Nephron (organoid): ENCODE results near the gene TSPAN7.

ENCODE experiments used
- H3K27ac Mint-ChIP-seq, 3 experiments: 2 replicates each; pipeline ENCODE4 v1.8.0; 2020; ENCODE audit warnings: mixed read lengths in 3 of 3, mild to moderate bottlenecking in 2 of 3, moderate library complexity in 1 of 3
- H3K27me3 Mint-ChIP-seq: 2 replicates; pipeline ENCODE4 v1.8.0; 2021; ENCODE audit warnings: low read depth, mild to moderate bottlenecking, moderate library complexity, mixed read lengths
- H3K36me3 Mint-ChIP-seq: 2 replicates; pipeline ENCODE4 v1.8.0; 2020; ENCODE audit warnings: low read depth, mixed read lengths
- H3K4me1 Mint-ChIP-seq: 2 replicates; pipeline ENCODE4 v1.8.0; 2020; ENCODE audit warnings: mixed read lengths
- H3K4me3 Mint-ChIP-seq, 3 experiments: 2 replicates each; pipeline ENCODE4 v1.8.0; 2020; ENCODE audit warnings: mild to moderate bottlenecking in 3 of 3, mixed read lengths in 3 of 3, moderate library complexity in 2 of 3
- H3K9me3 Mint-ChIP-seq: 2 replicates; pipeline ENCODE4 v1.8.0; 2020; ENCODE audit warnings: mixed read lengths
- CTCF ChIP-seq, 3 experiments: fragments of 200-600 bp; sonication (generic); IDR thresholded peaks; one replicate each; pipeline ENCODE4 v1.5.0; 2021; ENCODE audit warnings: antibody characterized with exemption in 3 of 3; ENCODE audit not compliant: unreplicated experiment in 3 of 3

TSPAN7 gene

GRCh38 chrX:38678821-38679220, 117.5 kb downstream of the TSPAN7 start:
- Mint-ChIP-seq H3K27me3 (no peaks in the 10 kb centered on the region), H3K4me1 (peaks cover 12% of the 10 kb centered on the region), H3K36me3 (no peaks in the 10 kb centered on the region), H3K4me3 (no peak overlapping the region), H3K27ac (no peak overlapping the region), H3K9me3 (no peaks in the 10 kb centered on the region)
- TF ChIP-seq CTCF (IDR thresholded peaks at IDR 0.05; ENCODE audit: unreplicated experiment in 3 of 3) = no peak

GRCh38 chrX:38679695-38680094, 118.4 kb downstream of the TSPAN7 start:
- Mint-ChIP-seq H3K4me1 (peaks cover 12% of the 10 kb centered on the region), H3K4me3 (no peak overlapping the region), H3K9me3 (no peaks in the 10 kb centered on the region), H3K27me3 (no peaks in the 10 kb centered on the region), H3K27ac (peak overlapping the region in 1 of 3 experiments; percentile 55), H3K36me3 (no peaks in the 10 kb centered on the region)
- TF ChIP-seq CTCF (IDR thresholded peaks at IDR 0.05; ENCODE audit: unreplicated experiment in 3 of 3) = no peak

GRCh38 chrX:38682095-38682494, 120.8 kb downstream of the TSPAN7 start:
- no peaks in the 10 kb centered on the region for H3K27me3 Mint-ChIP-seq
- H3K27ac Mint-ChIP-seq = peak overlapping the region; percentile 65 to 89 (median 77)
- TF ChIP-seq CTCF (IDR thresholded peaks at IDR 0.05; ENCODE audit: unreplicated experiment in 3 of 3) = no peak
- peaks cover 5% of the 10 kb centered on the region for H3K4me1 Mint-ChIP-seq
- H3K4me3 Mint-ChIP-seq = no peak overlapping the region
- no peaks in the 10 kb centered on the region for H3K9me3 Mint-ChIP-seq
- no peaks in the 10 kb centered on the region for H3K36me3 Mint-ChIP-seq

- H3K27ac Mint-ChIP-seq = no peak overlapping the region
- peaks cover 2% of the 10 kb centered on the region for H3K27me3 Mint-ChIP-seq
- H3K9me3 Mint-ChIP-seq = no peaks in the 10 kb centered on the region
- no peaks in the 10 kb centered on the region for H3K36me3 Mint-ChIP-seq
- no peaks in the 10 kb centered on the region for H3K4me1 Mint-ChIP-seq
- H3K4me3 Mint-ChIP-seq = no peak overlapping the region
- TF ChIP-seq CTCF (IDR thresholded peaks at IDR 0.05; ENCODE audit: unreplicated experiment in 3 of 3) = no peak
Measured at GRCh38 chrX:38692961-38693360, 131.6 kb downstream of the TSPAN7 start.

GRCh38 chrX:38694394-38694793, 133.1 kb downstream of the TSPAN7 start:
- H3K27ac Mint-ChIP-seq = no peak overlapping the region
- no peak for TF ChIP-seq CTCF (IDR thresholded peaks at IDR 0.05; ENCODE audit: unreplicated experiment in 3 of 3)
- H3K36me3 Mint-ChIP-seq = no peaks in the 10 kb centered on the region

GRCh38 chrX:38697461-38697860, 136.1 kb downstream of the TSPAN7 start:
- Mint-ChIP-seq H3K27ac (no peak overlapping the region), H3K9me3 (peaks cover 5% of the 10 kb centered on the region), H3K36me3 (no peaks in the 10 kb centered on the region), H3K4me1 (peaks cover 15% of the 10 kb centered on the region), H3K4me3 (no peak overlapping the region), H3K27me3 (peaks cover 5% of the 10 kb centered on the region)
- no peak for TF ChIP-seq CTCF (IDR thresholded peaks at IDR 0.05; ENCODE audit: unreplicated experiment in 3 of 3)

More at GRCh38 chrX:38694394-38694793, 133.1 kb downstream of the TSPAN7 start:
- peaks cover 2% of the 10 kb centered on the region for H3K4me1 Mint-ChIP-seq
- no peaks in the 10 kb centered on the region for H3K27me3 Mint-ChIP-seq
- no peak overlapping the region for H3K4me3 Mint-ChIP-seq
- H3K9me3 Mint-ChIP-seq = no peaks in the 10 kb centered on the region
